HEK293 (cell line): Measurements from ENCODE around the gene RPRD1B.
A peak's percentile ranks its signal among the peaks of the same experiment; 100 is the strongest.

Source experiments
- CTCF ChIA-PET: fragments of 350-600 bp; formaldehyde crosslinking; extraction: SDS; loops from one replicate; lab custom pipeline; 2021; ENCODE audit warnings: antibody characterized with exemption; lab: Yijun Ruan, JAX
- POLR2A ChIA-PET: fragments of 300-600 bp; formaldehyde crosslinking; extraction: SDS; loops from one replicate; lab custom pipeline; 2020; ENCODE audit warnings: antibody characterized with exemption, inconsistent platforms; lab: Yijun Ruan, JAX
- H3K27ac ChIP-seq: fragments of 200-500 bp; sonication (Bioruptor generic); 2 replicates; pipeline ENCODE4 v1.5.1; 2014; ENCODE audit warnings: low read depth, low read length, control low read depth, inconsistent platforms; ENCODE audit errors: extremely low read depth
- H3K36me3 ChIP-seq, 2 experiments: fragments of 200-500 bp in 1 of 2; sonication (Bioruptor generic) in 1 of 2; 1 replicate in 1 of 2; 2 replicates in 1 of 2; pipeline ENCODE4 v1.5.1; 2014 to 2017; ENCODE audit warnings: inconsistent platforms in 2 of 2, low read length in 2 of 2; ENCODE audit not compliant: control insufficient read depth in 2 of 2, insufficient read depth in 1 of 2
- H3K4me1 ChIP-seq: fragments of 200-500 bp; sonication (Bioruptor generic); 2 replicates; pipeline ENCODE4 v1.5.1; 2014; ENCODE audit warnings: mild to moderate bottlenecking, low read length, inconsistent platforms; ENCODE audit not compliant: control insufficient read depth, insufficient read depth
- H3K4me3 ChIP-seq: 2 replicates; pipeline ENCODE4 v1.5.1; 2011; ENCODE audit warnings: low read depth, mild to moderate bottlenecking, control low read depth, low read length, moderate library complexity
- H3K9me3 ChIP-seq: fragments of 200-500 bp; sonication (Bioruptor generic); 2 replicates; pipeline ENCODE4 v1.5.1; 2014; ENCODE audit warnings: low read depth, low read length, inconsistent platforms; ENCODE audit not compliant: control insufficient read depth, insufficient read depth
- AEBP2 ChIP-seq: fragments of 450-650 bp; formaldehyde crosslinking; IDR thresholded peaks from 2 replicates; pipeline ENCODE4 v1.5.1; 2016; ENCODE audit warnings: missing biosample characterization, missing genetic modification characterization, borderline replicate concordance
- ATF2 ChIP-seq: fragments of 450-650 bp; formaldehyde crosslinking; IDR thresholded peaks from 2 replicates; pipeline ENCODE4 v1.5.1; 2016; ENCODE audit warnings: missing biosample characterization, missing genetic modification characterization, low read depth
- PRDM10 ChIP-seq: fragments of 450-650 bp; formaldehyde crosslinking; IDR thresholded peaks from 2 replicates; pipeline ENCODE4 v1.5.1; 2016; ENCODE audit warnings: missing biosample characterization, missing genetic modification characterization
- ZBTB17 ChIP-seq: fragments of 450-650 bp; formaldehyde crosslinking; IDR thresholded peaks from 2 replicates; pipeline ENCODE4 v1.5.1; 2016; ENCODE audit warnings: missing biosample characterization, missing genetic modification characterization
- ZEB2 ChIP-seq: fragments of 450-650 bp; formaldehyde crosslinking; IDR thresholded peaks from 2 replicates; pipeline ENCODE4 v1.5.1; 2016; ENCODE audit warnings: missing biosample characterization, missing genetic modification characterization
- ZFP3 ChIP-seq: fragments of 450-650 bp; formaldehyde crosslinking; IDR thresholded peaks from 2 replicates; pipeline ENCODE4 v1.5.1; 2016; ENCODE audit warnings: low read depth, missing biosample characterization, missing genetic modification characterization
- ZIC2 ChIP-seq: fragments of 450-650 bp; formaldehyde crosslinking; IDR thresholded peaks from 2 replicates; pipeline ENCODE4 v1.5.1; 2016; ENCODE audit warnings: missing biosample characterization, missing genetic modification characterization
- ZNF335 ChIP-seq: fragments of 450-650 bp; formaldehyde crosslinking; conservative IDR thresholded peaks from 2 replicates; pipeline ENCODE4 v1.5.1; 2016; ENCODE audit warnings: missing biosample characterization, missing genetic modification characterization
- ZNF366 ChIP-seq: fragments of 450-650 bp; formaldehyde crosslinking; conservative IDR thresholded peaks from 2 replicates; pipeline ENCODE4 v1.5.1; 2016; ENCODE audit warnings: missing biosample characterization, missing genetic modification characterization
- ZNF37A ChIP-seq: fragments of 450-650 bp; IDR thresholded peaks from 2 replicates; pipeline ENCODE4 v1.5.1; 2018; ENCODE audit warnings: missing biosample characterization, missing genetic modification characterization
- ZNF629 ChIP-seq: fragments of 450-650 bp; formaldehyde crosslinking; IDR thresholded peaks from 2 replicates; pipeline ENCODE4 v1.5.1; 2017; ENCODE audit warnings: missing biosample characterization, missing genetic modification characterization
- ZSCAN5A ChIP-seq: fragments of 450-650 bp; formaldehyde crosslinking; IDR thresholded peaks from 2 replicates; pipeline ENCODE4 v1.5.1; 2016; ENCODE audit warnings: missing biosample characterization, missing genetic modification characterization

The RPRD1B gene

GRCh38 chr20:38126146-38126921 lies 92.8 kb downstream of the RPRD1B start:
- no peaks in the 10 kb centered on the region for H3K36me3 ChIP-seq
- TF ChIP-seq ZFP3 (peak; percentile 95), ZNF37A (no peak)
- TF ChIP-seq, all 188 proteins: peak for 1
- ChIA-PET CTCF (interaction anchor here (0.8 to 3.2 kb wide), 2 partner anchors 12 to 13 kb away, joined by 5 to 19 read pairs; no protein-coding TSS in a partner anchor), POLR2A (no interaction called here)
- Histone ChIP-seq H3K9me3 (no peaks in the 10 kb centered on the region), H3K4me1 (no peaks in the 10 kb centered on the region), H3K27ac (no peak overlapping the region), H3K4me3 (no peak overlapping the region)

GRCh38 chr20:38126932-38127621 lies 93.5 kb downstream of the RPRD1B start:
- Histone ChIP-seq H3K27ac (no peak overlapping the region), H3K9me3 (no peaks in the 10 kb centered on the region), H3K4me1 (no peaks in the 10 kb centered on the region), H3K4me3 (no peak overlapping the region), H3K36me3 (no peaks in the 10 kb centered on the region)
- TF ChIP-seq ZNF335, result no peak
- TF ChIP-seq ZSCAN5A, result no peak
- peak; percentile 63 for TF ChIP-seq ZEB2
- TF ChIP-seq AEBP2 (tag by site-specific recombination), result no peak
- TF ChIP-seq ZNF366 (tag by site-specific recombination), result 0 out of 2 replicates have a peak, but pooled peaks have one; percentile 17
- TF ChIP-seq ATF2 (tag by site-specific recombination), result peak; percentile 88
- TF ChIP-seq ZNF629 (tag by site-specific recombination), result peak; percentile 31; the same call in 1 of the 2 replicates
- TF ChIP-seq ZIC2 (tag by site-specific recombination), result no peak
- peak; percentile 84 for TF ChIP-seq PRDM10 (tag by site-specific recombination)
- peak; percentile 53; the same call in 1 of the 2 replicates for TF ChIP-seq ZBTB17 (tag by site-specific recombination)
- ChIA-PET POLR2A (no interaction called here), CTCF (interaction anchor here (1.4 to 3.2 kb wide), 2 partner anchors 13 to 94 kb away, joined by 3 to 19 read pairs; no protein-coding TSS in a partner anchor)
